Right ventricle myocardium superior (tissue), 1 donor: Measurements from ENCODE around the gene PNKP. TPM values are rescaled to one million over a fixed set of nuclear protein-coding genes. Genes with fewer than 3 reads are reported as not detected.

ENCODE experiments used
- ATAC-seq: fragments of 200-7000 bp; cut with Tn5 transposase; one replicate; pipeline ENCODE4 v1.9.1; 2020; ENCODE audit warnings: mild to moderate bottlenecking; ENCODE audit not compliant: poor library complexity
- DNase-seq: peaks from one replicate; pipeline ENCODE4 v3.0.0-alpha.2; 2020
- intact Hi-C: fragments of 100-400 bp; cut with DNase I; formaldehyde crosslinking; loops from one replicate; pipeline ENCODE4 v1.11.2; 2022
- total RNA-seq: library from RNA; stranded (reverse); fragmentation: NEBNext Ultra II Directional; extraction: Animal tissue kit (Norgen Biotek cat#: 25700); gene quantifications from one replicate; pipeline ENCODE4 v1.2.1, GENCODE V29; 2021
- donor health status: DM: no; HTN: yes; CAD: no; lungs with severe emphysema.

The PNKP gene
- total RNA-seq, 1 donor from 2014 or later, result 36.3 TPM

- ATAC-seq (peak; percentile 76), DNase-seq (peak; percentile 99)
- intact Hi-C loops, result no loop called here
Observed at GRCh38 chr19:49877879-49878743, 10.7 kb upstream of the PNKP start.

- intact Hi-C loops, result no loop called here
- DNase-seq, result peak; percentile 99
- ATAC-seq, result peak; percentile 85
Observed at GRCh38 chr19:49877020-49877878, 9.9 kb upstream of the PNKP start, which contains the start of the genes AKT1S1 and TBC1D17. Gene AKT1S1, minus strand, starts transcription at chr19:49877355. Its CDS starts 4,060 bp downstream, at chr19:49873295. Gene TBC1D17, plus strand, starts transcription at chr19:49877702. Its CDS starts 22 bp downstream, at chr19:49877724.

- DNase-seq, result peak; percentile 99
- peak; percentile 81 for ATAC-seq
- intact Hi-C loops, result no loop called here
Observed at GRCh38 chr19:49876422-49877019, 9.1 kb upstream of the PNKP start.

- intact Hi-C loops, result no loop called here
- DNase-seq, result peak; percentile 83
- peak; percentile 21 for ATAC-seq
Observed at GRCh38 chr19:49875857-49876421, 8.6 kb upstream of the PNKP start.

- ATAC-seq (no peak), DNase-seq (peak; percentile 30)
- intact Hi-C loops, result no loop called here
Observed at GRCh38 chr19:49875177-49875576, 7.8 kb upstream of the PNKP start.

- intact Hi-C loops, result no loop called here
- ATAC-seq, result no peak
- DNase-seq, result peak; percentile 26
Observed at GRCh38 chr19:49874503-49875157, 7.3 kb upstream of the PNKP start.

GRCh38 chr19:49873834-49874233, 6.5 kb upstream of the PNKP start:
- no peak for ATAC-seq
- intact Hi-C loops, result no loop called here
- DNase-seq, result peak; percentile 39

- no peak for DNase-seq
- ATAC-seq, result no peak
- intact Hi-C loops, result no loop called here
Observed at GRCh38 chr19:49873129-49873521, 5.7 kb upstream of the PNKP start.

- DNase-seq, result peak; percentile 40
- ATAC-seq, result no peak
- intact Hi-C loops, result no loop called here
Observed at GRCh38 chr19:49872245-49873128, 5.1 kb upstream of the PNKP start.

GRCh38 chr19:49871349-49871985, 4.1 kb upstream of the PNKP start:
- DNase-seq (no peak), ATAC-seq (no peak)
- intact Hi-C loops, result no loop called here

- DNase-seq (peak; percentile 52), ATAC-seq (no peak)
- intact Hi-C loops, result no loop called here
Observed at GRCh38 chr19:49870309-49870901, 3.0 kb upstream of the PNKP start.

- ATAC-seq, result peak; percentile 77
- intact Hi-C loops, result loop anchor here (10.0 kb wide), 1 partner anchor 195 kb away; the partner anchor contains the start of gene PRMT1
Observed at GRCh38 chr19:49869484-49870308, 2.3 kb upstream of the PNKP start.

GRCh38 chr19:49869009-49869483, 1.7 kb upstream of the PNKP start:
- intact Hi-C loops, result loop anchor here (10.0 kb wide), 1 partner anchor 194 kb away; the partner anchor contains the start of gene PRMT1
- DNase-seq (no peak), ATAC-seq (peak; percentile 15)

More at GRCh38 chr19:49869484-49870308, 2.3 kb upstream of the PNKP start:
- DNase-seq, result peak; percentile 97

GRCh38 chr19:49864890-49865289, 2.5 kb downstream of the PNKP start:
- ATAC-seq, result no peak
- intact Hi-C loops, result loop anchor here (10.0 kb wide), 1 partner anchor 190 kb away; the partner anchor contains the start of gene PRMT1
- DNase-seq, result no peak

GRCh38 chr19:49863935-49864320, 3.4 kb downstream of the PNKP start:
- DNase-seq (no peak), ATAC-seq (no peak)
- intact Hi-C loops, result loop anchor here (10.0 kb wide), 1 partner anchor 189 kb away; the partner anchor contains the start of gene PRMT1
